HG03469 (cell line): ENCODE data around the gene C12orf60.
"Not testable (repeated sequence)": the region's sequence is repeated elsewhere in the genome, so short reads cannot be mapped to it uniquely, and the experiment has no call there.

Experiments used
- ATAC-seq: cut with Tn5 transposase; IDR thresholded peaks from one replicate; pipeline ENCODE4 v1.9.1; 2021; ENCODE audit warnings: mild to moderate bottlenecking, moderate library complexity, moderate number of reproducible peaks; ENCODE audit not compliant: unreplicated experiment

Gene C12orf60, protein sequence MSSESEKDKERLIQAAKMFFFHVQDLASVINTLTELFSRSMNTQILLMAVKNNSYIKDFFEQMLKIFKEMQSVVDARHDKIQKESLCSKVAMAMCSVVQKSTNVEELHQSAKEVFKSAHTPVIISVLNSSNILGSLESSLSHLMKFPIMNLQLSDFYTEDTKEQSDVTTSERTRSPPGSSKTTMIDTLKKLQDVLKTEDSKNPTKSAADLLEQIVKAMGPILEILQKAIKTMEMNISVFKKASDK

DNA sequence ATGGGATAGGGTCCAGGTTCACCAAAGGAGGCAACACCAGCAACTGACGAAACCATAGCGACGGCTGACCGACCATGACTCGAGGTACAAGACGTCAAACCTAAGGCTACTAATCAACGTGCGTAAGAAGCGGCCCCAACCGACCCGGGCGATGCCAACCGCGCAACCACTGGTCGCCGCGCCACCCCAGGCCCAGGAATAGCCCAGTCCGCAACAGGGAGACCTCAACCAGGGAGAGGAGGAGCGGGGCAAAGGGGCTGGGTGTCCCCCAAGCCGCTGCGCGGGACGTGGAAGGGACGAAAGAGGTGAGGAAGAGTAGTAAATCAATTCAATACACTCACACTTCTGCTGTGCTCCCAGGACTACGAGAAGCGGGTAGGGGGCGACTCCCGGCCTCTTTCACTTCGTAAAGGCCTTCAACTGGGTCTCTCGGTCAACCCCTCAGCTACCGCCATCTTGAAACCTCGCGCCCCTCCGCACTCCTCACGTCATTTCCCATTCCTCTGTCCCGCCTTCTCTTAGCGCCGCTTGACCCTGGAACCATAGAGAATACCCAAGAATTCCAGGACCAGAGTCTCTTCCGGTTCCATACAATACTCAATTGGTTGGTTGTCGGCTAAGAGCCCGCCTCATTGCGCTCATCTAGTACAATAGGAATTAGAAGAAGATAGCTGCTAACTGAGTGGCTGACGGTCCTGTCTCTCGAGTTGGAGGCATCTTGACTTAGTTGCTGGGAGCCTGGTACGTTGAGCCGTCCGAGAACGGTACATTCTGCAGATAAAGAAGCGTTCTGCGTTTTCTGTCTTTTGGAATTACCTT is at the start of gene C12orf60, which contains the start of gene WBP11:
C12orf60 (plus strand) TSS at position 660 of the 819 bp plus-strand sequence. CDS start 19,266 bp downstream, outside the sequence.
WBP11 (minus strand) TSS at position 468 of the 819 bp plus-strand sequence. CDS start 2,095 bp downstream, outside the sequence.
- ATAC-seq, result peak; percentile 98

DNA sequence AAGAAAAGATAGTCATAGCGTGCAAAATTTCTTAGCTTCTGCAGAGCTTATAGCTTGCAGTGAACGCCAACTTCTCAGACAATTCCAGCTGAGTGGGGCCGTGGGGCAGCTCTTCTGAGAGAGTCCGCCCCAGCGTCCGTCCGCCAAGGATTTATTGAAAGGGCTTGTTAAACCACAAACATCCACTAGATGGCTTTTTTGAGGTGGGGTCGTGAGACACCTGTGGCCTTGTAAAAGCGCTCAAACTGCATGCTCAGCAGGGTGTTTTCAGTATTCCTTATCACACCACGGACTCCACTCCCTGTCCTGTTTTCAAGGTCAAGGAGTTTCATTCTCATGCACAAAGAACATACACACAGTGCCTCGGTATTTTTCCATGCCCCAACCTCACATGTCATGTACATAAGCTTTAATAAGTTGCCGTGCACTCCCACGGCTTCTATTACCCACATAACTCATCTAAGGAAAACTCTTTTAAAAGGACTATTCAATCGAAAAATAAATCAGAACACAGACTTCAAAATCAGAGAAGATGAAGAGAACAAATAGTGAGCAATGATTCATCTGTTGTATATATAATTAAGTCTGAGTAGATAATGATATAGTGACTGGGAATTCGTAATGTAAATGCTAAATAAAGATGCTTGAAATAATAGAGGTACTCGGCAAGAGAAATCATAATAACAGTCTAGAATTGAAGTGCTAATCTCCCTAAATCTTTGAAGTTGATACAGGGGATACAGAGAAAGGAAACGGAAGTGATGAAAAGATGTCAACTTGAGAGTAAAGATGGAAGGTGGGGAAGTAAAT is 46.9 kb upstream of the C12orf60 start:
- ATAC-seq, result no peak

DNA sequence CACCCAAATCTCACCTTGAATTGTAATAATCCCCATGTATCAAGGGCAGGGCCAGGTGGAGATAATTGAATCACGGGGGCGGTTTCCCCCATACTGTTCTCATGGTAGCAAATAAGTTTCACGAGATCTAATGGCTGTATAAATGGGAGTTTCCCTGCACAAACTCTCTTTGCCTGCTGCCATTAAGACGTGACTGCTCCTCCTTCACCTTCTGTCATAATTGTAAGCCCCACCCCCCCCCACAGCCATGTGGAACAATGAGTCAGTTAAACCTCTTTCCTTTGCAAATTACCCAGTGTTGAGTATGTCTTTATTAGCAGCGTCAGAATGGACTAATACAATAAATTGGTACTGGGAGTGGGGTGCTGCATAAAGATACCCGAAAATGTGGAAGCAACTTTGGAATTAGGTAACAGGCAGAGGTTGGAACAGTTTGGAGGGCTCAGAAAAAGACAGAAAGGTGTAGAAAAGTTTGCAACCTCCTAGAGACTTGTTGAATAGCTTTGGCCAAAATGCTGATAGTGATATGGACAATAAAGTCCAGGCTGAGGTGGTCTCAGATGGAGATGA is 43.7 kb upstream of the C12orf60 start:
- not testable (repeated sequence) for ATAC-seq

DNA sequence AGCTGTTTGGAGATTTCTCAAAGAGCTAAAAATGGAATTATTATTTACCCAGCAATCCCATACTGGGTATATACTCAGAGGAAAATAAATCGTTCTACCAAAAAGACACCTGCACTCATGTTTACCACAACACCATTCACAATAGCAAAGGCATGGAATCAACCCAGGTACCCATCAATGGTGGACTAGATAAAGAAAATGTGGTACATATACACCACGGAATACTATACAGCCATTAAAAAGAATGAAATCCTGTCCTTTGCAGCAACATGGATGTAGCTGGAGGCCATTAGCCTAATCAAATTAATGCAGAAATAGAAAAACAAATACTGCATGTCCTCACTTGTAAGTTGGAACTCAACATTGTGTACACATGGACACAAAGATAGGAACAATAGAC is 38.1 kb upstream of the C12orf60 start:
- ATAC-seq, result no peak

DNA sequence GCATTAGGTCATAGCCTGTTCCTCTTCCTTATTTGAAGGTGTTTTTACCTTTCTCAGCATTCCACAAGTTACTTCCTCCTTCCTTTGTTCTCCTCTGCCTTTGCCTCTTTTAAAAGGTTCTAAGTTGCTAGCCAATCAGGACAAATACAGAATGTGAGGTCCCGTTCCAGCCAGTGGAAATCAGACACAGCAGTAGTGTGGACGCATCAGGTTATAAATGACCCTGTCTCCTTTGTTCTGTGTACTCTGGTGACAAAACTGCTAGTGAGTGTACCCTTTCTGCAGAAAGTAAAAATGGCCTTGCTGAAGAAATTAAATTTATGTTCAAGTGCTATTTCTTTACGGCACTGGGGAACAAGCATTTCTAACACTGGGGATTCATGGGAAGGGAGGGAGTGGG is 37.5 kb upstream of the C12orf60 start:
- ATAC-seq, result not testable (repeated sequence)

DNA sequence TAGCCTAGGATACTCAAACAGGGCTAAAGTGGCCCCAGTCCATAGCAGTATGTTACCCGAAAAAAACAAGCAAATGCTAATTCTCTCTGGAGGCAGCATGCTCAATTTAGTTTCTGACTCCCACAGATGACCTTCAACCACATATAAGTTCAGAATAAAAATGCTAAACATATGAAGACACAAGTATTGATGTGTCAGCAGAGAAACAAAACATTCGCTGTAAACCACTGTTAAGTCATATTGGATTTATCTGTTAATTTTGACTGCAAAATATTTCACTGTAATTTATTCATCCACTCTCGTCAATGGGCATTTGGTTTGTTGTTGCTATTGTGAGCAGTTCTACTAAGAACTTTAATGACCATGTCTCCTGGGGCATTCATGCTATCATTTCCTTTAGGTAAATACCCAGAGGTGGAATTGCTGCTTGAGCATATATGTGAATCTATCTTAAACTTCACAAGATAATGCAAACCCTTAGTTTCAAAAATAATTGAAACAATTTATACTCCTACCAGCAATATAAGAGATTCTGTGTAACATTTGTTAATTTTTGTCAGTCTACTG is 36.7 kb upstream of the C12orf60 start:
- ATAC-seq, result no peak

DNA sequence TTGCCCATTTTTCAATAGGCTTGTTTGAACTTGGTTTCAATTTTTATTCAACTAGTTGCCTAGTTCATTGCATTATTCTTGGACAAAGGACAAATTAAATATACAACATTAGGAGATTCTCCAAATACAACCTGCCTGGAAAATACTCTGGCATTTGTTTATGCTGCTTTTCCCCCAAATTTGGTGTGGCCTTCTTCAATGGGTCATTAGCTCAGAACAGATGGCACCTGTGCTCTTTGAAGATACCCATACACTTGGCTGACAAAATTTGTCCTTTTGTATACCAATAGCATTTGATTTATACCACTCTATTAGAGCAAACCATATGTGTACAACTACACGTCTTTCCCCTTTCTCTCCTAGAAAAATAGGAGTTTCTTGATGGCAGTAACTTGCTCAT is 35.9 kb upstream of the C12orf60 start:
- no peak for ATAC-seq

DNA sequence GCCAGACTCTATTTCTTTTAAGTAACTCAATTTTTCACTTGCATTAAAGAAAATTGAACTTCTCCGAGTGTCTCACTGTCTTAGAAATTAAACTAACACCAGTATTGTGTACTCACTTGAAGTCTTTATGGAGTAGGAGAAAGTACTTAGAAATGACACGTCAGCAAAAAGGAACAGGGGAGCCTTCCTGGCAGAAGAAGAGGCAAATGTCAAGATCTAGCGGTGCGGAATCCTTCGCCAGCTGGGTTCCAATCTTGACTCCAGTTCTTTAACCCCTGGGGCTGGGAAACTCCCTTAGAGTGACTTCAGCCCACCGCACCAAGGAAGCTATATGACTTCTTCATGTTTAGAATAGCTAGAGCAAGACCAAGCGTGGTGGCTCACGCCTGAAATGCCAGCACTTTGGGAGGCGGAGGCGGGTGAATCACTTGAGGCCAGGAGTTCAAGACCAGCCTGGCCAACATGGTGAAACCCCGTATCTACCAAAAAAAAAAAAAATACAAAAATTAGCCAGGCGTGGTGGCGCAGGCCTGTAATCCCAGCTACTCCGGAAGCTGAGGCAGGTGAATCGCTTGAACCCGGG is 34.6 kb upstream of the C12orf60 start:
- ATAC-seq, result no peak

DNA sequence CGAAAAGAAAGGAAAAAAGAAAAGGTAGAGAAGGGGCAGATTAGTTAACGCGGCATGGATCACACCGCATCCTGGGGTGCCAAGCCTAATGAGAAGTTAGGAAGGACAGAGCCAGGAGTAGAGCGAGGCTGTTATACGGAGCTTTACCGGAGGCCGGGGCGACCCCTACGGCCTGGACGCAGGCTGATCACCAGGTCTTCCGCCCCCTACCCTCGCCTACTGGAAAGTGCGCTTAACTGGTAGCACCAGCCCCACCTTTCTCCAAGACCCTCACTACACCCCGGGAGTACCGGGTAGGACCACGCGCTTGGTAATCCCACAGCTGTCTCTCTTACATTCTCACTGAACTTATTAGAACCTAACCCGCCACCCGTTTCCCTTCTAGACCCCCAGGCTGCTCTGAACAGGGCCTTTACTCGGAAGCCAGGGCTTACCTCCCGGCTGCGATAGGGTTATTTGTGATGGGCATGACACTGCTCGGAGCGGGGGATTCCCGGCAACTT is 34.0 kb upstream of the C12orf60 start:
- ATAC-seq, result no peak

DNA sequence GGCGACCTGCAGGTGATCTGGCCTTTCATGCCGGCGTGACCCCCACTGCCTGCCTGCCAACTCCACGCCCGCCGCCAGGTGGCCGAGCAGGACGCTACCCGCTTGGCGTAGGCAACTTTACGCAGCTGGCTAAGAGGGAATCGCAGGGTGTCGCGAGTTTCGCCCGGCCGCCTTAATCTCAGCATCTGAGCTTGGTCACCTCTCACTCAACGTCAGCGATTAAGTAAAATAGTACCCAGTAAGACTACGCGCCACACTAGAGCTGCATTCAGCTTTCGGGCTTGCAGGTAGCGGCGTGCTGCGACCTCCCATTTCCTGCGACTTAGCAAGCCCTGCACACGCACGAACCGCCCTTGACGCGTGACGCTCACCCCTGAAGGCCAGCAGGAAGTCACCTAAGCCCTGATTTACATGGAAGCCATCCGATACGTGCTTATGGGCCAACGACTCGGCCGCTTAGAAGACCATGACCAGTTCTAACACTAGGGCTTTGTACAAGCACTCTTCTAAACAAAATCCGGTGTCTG is 33.4 kb upstream of the C12orf60 start:
- ATAC-seq, result peak; percentile 24

DNA sequence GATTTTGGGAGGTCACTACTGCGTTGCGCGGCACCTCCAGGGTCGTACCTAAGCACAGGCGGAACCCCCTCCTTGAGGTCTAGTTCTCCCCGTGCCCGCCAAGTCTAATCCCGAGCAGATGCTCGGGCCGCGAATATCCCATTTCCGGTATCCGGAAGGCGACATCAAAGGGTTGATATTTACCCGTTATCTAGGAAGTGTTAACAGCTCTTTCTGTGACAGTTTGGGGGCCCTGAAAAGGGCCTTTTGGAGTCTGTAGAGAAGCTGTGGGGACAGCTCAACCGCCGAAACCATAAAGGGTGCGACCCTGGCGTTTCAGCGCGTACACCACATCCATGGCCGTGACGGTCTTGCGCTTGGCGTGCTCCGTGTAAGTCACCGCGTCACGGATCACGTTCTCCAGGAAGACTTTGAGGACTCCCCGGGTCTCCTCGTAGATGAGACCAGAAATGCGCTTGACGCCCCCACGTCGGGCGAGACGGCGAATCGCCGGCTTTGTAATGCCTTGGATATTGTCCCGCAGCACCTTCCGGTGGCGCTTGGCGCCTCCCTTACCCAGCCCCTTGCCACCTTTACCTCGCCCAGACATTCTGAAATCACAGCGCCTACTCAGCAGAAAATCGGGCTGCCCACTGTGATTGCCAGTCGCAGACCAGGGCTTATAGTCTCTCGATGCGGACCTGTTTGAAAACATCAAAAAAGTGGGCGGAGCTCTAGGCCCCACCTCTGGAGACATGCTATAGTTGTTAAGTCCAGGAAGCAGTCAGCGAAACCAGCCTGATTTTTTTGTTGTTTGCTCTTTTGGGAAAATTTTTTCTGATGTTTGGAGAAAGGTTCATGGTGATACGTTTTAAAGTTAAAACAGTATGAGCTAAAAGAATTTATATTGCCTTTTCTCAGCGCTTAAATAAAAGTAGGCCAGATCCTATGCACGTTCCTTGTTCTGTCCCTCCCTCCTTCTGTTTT is 32.7 kb upstream of the C12orf60 start:
- ATAC-seq, result peak; percentile 15

DNA sequence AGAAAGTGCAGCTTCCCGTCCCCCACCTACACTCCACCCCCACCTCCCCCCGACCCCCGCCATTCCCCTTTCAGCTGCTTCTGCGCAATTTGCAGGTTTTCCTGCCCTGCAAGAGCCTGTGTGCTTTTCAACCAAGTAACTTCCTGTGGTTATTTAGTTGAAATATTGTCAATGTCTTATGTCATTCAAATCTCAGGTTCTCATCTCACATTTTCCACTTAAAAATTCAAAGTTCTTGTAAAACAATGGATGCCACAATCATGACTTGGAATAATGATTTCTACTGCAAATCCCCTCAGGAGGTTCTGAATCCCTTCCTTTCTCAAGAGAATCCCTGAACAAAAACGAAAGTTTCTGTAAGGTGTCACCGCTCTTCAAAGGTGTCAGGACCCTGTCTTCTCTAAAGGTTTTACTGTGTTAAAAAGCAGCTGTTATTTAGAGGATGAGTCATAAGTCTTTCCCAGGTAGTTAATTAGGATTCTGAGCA is 31.8 kb upstream of the C12orf60 start:
- no peak for ATAC-seq

DNA sequence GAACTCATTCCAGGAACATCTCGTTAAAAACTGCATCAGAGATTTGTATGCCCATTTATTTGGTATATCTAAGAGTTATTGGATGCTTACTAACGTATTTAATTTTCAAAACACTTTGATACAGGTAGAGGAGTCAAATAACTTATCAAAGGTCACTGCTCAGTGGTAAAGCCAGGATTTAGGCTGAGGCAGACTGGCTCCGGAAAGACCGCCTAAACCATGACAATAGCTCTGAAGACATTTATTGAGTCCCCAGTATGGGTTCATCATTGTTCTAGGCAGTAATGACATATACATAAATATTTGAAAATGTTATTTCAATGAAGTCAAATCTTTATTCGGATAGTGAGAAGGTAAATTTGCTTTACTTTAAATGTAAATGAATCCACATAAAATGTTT is 30.5 kb upstream of the C12orf60 start:
- ATAC-seq, result no peak

DNA sequence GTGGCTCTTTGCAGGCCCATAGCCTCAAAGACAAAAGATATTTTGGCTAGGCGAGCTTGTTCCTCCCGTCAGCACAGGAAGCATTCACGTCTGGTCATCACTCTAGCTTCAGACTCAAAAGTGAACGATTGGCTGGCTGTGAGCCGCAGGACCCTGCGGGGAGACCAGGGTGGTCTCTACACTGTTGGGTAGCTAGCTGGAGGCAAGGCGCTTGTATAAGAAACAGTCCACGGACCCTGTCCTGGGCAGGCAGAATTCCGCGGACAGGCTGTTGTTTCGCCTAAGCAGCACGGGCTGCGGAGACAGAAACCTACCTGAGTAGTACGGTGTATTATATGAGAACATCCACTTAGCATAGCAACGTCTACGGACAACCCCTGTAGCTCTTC is 29.8 kb upstream of the C12orf60 start:
- ATAC-seq, result no peak

DNA sequence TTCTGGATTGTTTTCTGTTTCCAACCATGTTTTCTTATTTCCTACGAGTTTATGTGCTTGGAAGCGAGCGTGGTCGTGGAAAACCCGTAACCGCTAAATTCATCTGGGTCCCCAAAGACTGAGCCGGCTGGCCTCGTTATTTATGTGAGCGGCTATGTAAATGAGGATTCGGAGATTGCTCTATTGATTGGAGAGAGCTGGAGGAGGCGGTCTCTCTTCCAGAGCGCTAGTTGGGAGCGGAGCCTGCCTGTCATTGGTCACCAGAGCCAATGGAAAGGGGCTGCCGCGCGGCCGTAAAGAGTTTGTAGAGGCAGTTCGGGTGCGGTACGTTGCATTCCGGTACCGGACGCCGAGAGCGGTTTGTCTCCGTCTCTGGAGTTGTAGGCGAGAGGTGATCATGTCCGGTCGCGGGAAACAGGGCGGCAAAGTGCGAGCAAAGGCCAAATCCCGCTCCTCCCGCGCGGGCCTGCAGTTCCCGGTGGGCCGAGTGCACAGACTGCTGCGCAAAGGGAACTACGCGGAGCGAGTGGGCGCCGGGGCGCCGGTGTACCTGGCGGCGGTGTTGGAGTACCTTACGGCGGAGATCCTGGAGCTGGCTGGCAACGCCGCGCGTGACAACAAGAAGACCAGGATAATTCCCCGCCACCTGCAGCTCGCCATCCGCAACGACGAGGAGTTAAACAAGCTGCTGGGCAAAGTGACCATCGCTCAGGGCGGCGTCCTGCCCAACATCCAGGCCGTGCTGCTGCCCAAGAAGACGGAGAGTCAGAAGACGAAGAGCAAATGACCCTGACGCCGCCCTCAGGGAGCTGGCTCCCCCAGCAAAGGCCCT is 29.2 kb upstream of the C12orf60 start:
- peak; percentile 41 for ATAC-seq

DNA sequence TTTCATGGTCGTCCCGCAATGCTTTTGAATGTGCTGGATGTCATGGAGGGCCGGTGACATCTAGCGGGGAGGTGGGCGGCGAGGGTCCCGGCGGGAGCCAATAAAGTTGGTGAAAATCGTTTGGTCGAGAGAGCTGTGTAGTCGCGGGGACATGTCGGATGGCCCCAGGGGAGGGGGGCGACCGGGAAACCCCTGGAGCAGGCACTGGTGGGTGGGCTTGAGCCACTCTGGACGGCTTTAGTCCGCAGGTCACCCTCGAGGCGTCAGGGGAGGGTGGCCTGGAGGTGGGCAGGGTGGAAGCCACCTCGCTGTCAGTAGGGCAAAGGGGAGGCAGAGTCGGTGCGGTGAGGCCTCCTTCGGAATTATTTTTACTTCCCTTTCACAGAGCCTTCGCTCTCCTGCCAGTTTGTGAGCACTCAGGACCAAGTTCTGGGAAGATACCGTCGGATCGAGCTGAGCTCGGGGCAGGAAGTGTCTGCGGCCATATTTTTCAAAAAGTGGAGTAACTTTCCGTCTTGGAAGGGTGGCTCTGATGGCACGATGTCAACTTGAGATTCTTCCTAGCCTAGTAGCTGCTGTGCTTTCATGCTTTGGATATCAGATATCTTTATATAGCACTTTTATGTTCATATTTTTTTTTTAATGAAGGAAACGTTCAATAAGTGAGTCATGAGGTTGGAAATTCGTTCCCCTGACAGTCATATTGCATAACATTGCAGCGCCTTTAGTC is 28.4 kb upstream of the C12orf60 start:
- ATAC-seq, result no peak

DNA sequence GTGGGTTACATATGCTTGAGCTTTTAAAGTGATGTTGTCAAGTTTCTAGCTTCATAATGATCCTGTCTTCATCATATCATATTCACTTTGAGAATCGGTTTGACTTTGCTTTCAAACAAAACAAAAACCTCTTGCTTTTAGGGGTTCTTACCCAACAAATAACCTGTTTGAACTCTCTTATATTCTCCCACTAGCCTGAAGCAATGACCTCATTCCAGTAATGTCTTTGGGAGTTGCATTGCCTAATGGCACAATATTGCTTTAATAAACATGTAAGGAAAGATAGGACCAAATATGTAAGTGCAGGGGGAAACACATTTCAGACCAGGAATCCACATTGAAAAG is 27.9 kb upstream of the C12orf60 start:
- no peak for ATAC-seq
